Peyer's patch (tissue), 4 donors: ENCODE data around the gene ARHGAP24. TPM values are rescaled to one million over a fixed set of nuclear protein-coding genes. Genes with fewer than 3 reads are reported as not detected.

Experiments
- DNase-seq, 3 donors: peaks; one replicate each; pipeline ENCODE4 v3.0.0-alpha.2; 2017 to 2019
- H3K27ac ChIP-seq, 4 donors: fragments of 200-600 bp; sonication (generic); one replicate each; pipeline ENCODE4 v1.5.1; 2016 to 2019
- H3K27me3 ChIP-seq, 2 donors: fragments of 200-600 bp; sonication (generic); one replicate each; pipeline ENCODE4 v1.5.1; 2019
- H3K36me3 ChIP-seq, 3 donors: fragments of 200-600 bp; sonication (generic); one replicate each; pipeline ENCODE4 v1.5.1; 2016 to 2019
- H3K4me1 ChIP-seq, 4 donors: fragments of 200-600 bp; sonication (generic); one replicate each; pipeline ENCODE4 v1.5.1; 2016 to 2019
- H3K4me3 ChIP-seq, 4 donors: fragments of 200-600 bp; sonication (generic); 1 replicate in 3 of 4; 2 replicates in 1 of 4; pipeline ENCODE4 v1.5.1; 2016 to 2019; ENCODE audit warnings: mild to moderate bottlenecking in 1 of 4
- H3K9me3 ChIP-seq, 4 donors: fragments of 200-600 bp; sonication (generic); one replicate each; pipeline ENCODE4 v1.5.1; 2016 to 2019; ENCODE audit warnings: mild to moderate bottlenecking in 1 of 4
- CTCF ChIP-seq, 6 experiments: fragments of 450-650 bp in 4 of 6; fragments of 200-600 bp in 2 of 6; sonication (generic) in 1 of 6; IDR thresholded peaks; one replicate each; pipeline ENCODE4 v1.5.1; 2017 to 2019; ENCODE audit warnings: antibody characterized with exemption in 6 of 6, mild to moderate bottlenecking in 3 of 6, moderate library complexity in 1 of 6
- POLR2A ChIP-seq, 2 donors: fragments of 450-650 bp; IDR thresholded peaks; one replicate each; pipeline ENCODE4 v1.5.1; 2017; ENCODE audit warnings: antibody characterized with exemption in 2 of 2, mild to moderate bottlenecking in 2 of 2, moderate library complexity in 2 of 2
- total RNA-seq, 4 donors: library from RNA; depleted of rRNA; stranded (reverse); fragments of >200 nt; gene quantifications; one replicate each; pipeline ENCODE4 v1.1.0, GENCODE V29; 2016

ARHGAP24 gene
- total RNA-seq, 4 donors from 2014 or later: 4.7 to 330 (median 20.0) TPM

DNA sequence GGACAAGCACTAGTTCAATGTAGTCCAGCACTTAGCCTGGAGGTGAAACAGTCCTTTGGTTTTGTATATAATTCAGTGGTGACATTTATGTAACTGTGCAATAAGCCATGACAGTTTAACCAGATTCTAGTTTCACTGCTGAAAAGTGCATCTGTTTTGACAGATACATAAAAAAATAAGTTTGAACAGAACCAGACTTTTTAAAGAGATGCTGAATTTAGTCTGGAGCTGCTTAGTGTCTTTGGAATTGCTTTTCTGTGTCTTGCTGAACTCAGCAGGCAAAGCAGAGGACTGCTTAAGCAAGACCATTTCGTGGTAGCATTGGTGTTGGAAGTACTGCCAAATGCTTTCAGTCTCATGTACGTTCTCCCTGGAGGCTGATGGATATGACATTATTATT lies 491.4 kb downstream of the ARHGAP24 start:
- no peak for DNase-seq
- no peak overlapping the region for H3K27ac ChIP-seq
- H3K4me1 ChIP-seq: no peaks in the 10 kb centered on the region
- H3K9me3 ChIP-seq: no peaks in the 10 kb centered on the region
- no peak for TF ChIP-seq CTCF (IDR thresholded peaks at IDR 0.05)
- TF ChIP-seq POLR2A (IDR thresholded peaks at IDR 0.05): no peak
- no peaks in the 10 kb centered on the region for H3K36me3 ChIP-seq
- no peak overlapping the region for H3K4me3 ChIP-seq
- H3K27me3 ChIP-seq: no peaks in the 10 kb centered on the region

DNA sequence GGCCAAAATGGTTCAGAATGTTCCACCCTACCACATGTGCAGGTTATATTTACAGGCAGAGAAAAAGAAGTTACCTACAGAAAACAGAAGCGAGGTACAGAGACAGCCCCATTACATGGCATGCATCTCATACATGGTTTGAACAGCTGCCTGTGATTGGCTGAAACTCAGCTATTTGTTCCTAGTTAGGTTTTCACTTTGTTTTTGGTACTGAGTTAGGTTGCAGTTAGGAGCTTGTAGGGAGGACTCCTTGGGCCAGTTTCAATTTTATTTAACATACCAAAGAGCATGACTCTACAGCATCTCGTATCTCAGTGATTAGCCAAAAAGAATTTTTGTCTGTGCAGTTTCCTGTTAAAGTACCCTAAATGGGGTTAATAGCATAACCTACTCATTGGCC lies 492.9 kb downstream of the ARHGAP24 start:
- no peaks in the 10 kb centered on the region for H3K27me3 ChIP-seq
- no peaks in the 10 kb centered on the region for H3K9me3 ChIP-seq
- no peak for DNase-seq
- no peaks in the 10 kb centered on the region for H3K36me3 ChIP-seq
- H3K4me3 ChIP-seq: no peak overlapping the region
- no peak overlapping the region for H3K27ac ChIP-seq
- TF ChIP-seq POLR2A (IDR thresholded peaks at IDR 0.05) (no peak), CTCF (IDR thresholded peaks at IDR 0.05) (no peak)
- no peaks in the 10 kb centered on the region for H3K4me1 ChIP-seq

DNA sequence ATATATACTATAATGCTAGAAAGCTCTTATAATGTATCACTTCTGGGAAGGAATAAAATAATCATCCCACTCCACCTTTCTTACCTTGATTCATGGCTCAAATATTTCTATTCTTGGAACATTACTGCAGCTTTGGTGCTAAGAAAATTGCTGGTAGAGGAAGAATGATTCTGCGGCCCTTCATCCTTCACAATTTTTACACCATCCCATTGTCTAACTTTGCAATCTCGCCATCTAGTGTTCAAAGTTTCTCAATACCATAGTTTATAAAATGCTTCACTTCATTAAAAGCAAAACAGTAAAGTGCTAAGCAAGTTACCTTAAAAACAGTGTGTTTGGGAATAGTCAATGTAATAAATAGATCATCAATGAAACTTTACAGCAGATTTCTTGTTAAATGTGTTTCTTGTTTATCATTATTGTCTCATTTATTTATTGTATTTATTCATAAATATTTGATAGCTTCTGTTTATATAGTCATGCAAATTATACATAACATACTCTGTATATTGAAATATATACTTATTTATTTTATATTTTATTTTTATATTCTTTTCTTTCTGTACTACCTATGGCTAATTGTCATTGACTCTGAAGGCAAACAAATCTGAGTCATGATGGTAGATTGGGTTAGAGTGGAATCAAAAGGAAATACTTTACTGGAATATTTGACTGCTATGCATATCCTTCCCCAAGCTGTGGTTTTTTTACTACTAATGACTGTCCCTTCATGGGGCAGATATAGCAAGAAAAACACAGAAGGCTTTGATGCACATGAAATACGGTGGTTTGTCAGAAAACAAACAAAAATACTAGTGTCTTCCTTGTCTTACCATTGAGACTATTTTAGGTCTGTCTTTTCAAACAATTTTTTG lies 494.2 kb downstream of the ARHGAP24 start:
- no peaks in the 10 kb centered on the region for H3K27me3 ChIP-seq
- no peaks in the 10 kb centered on the region for H3K4me1 ChIP-seq
- TF ChIP-seq CTCF (IDR thresholded peaks at IDR 0.05): peak in 5 of 6 experiments; percentile 48 to 74 (median 65)
- no peak for TF ChIP-seq POLR2A (IDR thresholded peaks at IDR 0.05)
- DNase-seq: no peak
- H3K4me3 ChIP-seq: no peak overlapping the region
- H3K9me3 ChIP-seq: no peaks in the 10 kb centered on the region
- no peak overlapping the region for H3K27ac ChIP-seq
- no peaks in the 10 kb centered on the region for H3K36me3 ChIP-seq

DNA sequence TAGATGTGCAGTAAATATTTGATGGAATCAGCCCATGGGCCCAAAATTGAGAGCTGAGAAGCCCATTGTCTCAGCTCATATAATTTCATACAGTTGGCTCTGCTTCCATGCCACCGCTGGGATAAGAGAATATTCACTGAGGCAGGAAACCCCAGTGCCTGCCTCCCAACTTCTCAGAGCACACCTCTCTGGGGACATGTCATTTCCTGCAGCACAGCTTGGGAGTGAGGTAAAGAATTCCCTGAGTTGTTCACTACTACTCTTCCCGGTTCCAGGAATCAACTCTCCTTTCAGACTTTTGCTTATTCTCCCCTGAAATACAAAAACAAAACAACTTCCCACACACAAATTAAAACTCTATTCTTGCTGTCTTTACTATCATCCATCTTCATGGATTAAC lies 495.6 kb downstream of the ARHGAP24 start:
- Histone ChIP-seq H3K4me1 (no peaks in the 10 kb centered on the region), H3K27me3 (no peaks in the 10 kb centered on the region), H3K9me3 (no peaks in the 10 kb centered on the region), H3K36me3 (no peaks in the 10 kb centered on the region), H3K4me3 (no peak overlapping the region), H3K27ac (no peak overlapping the region)
- TF ChIP-seq POLR2A (IDR thresholded peaks at IDR 0.05) (no peak), CTCF (IDR thresholded peaks at IDR 0.05) (no peak)
- DNase-seq: no peak

GRCh38 chr4:85979276-85979675 lies 504.3 kb downstream of the ARHGAP24 start:
- Histone ChIP-seq H3K9me3 (no peaks in the 10 kb centered on the region), H3K4me3 (no peak overlapping the region), H3K27me3 (no peaks in the 10 kb centered on the region), H3K36me3 (no peaks in the 10 kb centered on the region), H3K27ac (no peak overlapping the region), H3K4me1 (no peaks in the 10 kb centered on the region)
- TF ChIP-seq CTCF (IDR thresholded peaks at IDR 0.05) (no peak), POLR2A (IDR thresholded peaks at IDR 0.05) (no peak)
- DNase-seq: no peak
